Measurements from ENCODE around the gene SCAMP3. TPM values are rescaled to one million over a fixed set of nuclear protein-coding genes. Genes with fewer than 3 reads are reported as not detected.

The SCAMP3 gene
- total RNA-seq, 2 donors from 2014 or later = 36.8 to 38.9 TPM

DNA sequence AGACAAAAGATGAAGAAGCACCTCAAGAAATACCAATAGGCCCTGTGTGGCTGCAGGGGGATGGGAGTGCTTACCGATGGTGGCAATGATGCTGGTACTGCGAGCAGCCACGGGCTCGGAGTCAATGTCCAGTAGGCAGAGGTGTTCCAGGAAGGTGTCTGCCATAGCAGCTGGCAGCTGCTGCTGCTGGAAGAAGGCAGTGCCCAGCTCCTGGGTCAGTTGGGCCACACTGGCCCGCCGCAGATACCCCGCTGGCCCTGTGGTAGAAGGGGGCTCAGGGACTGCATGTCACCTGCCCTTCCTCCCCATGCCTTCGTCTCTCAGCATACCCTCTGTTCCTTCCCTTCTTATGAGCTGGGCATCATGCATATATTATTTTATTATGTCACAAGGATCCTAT is 37.9 kb upstream of the SCAMP3 start:
- Histone ChIP-seq H3K36me3 (replicated peaks in 1 of 2; ENCODE audit: insufficient read depth in 1 of 2, low read depth in 2 of 2) (no peaks in the 10 kb centered on the region), H3K27me3 (peaks cover 0 to 3% of the 10 kb centered on the region in 2 donors), H3K9me3 (no peaks in the 10 kb centered on the region), H3K4me3 (no peak overlapping the region), H3K4me1 (peaks cover 7% of the 10 kb centered on the region), H3K27ac (no peak overlapping the region)
- ATAC-seq (no peak), DNase-seq (no peak)
- WGBS, 2 donors = 82 to 94% methylated on average over 8 of the region's 8 CpGs
- intact Hi-C loops (cut with DNase I) = no loop called here
- TF ChIP-seq POLR2A (IDR thresholded peaks at IDR 0.05) = no peak
- TF ChIP-seq, protein P1, sequence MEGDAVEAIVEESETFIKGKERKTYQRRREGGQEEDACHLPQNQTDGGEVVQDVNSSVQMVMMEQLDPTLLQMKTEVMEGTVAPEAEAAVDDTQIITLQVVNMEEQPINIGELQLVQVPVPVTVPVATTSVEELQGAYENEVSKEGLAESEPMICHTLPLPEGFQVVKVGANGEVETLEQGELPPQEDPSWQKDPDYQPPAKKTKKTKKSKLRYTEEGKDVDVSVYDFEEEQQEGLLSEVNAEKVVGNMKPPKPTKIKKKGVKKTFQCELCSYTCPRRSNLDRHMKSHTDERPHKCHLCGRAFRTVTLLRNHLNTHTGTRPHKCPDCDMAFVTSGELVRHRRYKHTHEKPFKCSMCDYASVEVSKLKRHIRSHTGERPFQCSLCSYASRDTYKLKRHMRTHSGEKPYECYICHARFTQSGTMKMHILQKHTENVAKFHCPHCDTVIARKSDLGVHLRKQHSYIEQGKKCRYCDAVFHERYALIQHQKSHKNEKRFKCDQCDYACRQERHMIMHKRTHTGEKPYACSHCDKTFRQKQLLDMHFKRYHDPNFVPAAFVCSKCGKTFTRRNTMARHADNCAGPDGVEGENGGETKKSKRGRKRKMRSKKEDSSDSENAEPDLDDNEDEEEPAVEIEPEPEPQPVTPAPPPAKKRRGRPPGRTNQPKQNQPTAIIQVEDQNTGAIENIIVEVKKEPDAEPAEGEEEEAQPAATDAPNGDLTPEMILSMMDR (IDR thresholded peaks at IDR 0.05) = no peak

DNA sequence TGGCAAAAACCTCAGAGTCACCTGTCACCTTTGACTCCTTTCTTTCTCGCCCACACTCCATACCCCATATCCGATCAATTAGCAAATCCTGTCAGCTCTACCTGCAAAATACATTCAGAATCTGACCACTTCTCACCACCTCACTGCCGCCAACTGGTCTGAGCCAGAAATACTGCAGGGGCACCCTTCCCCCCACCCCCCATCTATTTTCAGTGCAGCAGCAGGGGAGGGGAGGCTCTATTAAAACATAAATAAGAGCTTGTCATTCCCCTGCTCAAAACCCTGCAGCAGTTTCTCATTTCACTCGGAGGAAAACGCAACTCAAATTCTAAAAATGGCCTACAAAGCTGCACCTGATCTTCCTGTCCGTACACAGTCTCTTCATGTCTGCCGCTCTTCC is 35.2 kb upstream of the SCAMP3 start:
- peaks cover 10% of the 10 kb centered on the region for H3K4me1 ChIP-seq
- WGBS, 2 donors = 78 to 84% methylated on average over 7 of the region's 7 CpGs
- H3K36me3 ChIP-seq (replicated peaks in 1 of 2; ENCODE audit: insufficient read depth in 1 of 2, low read depth in 2 of 2) = no peaks in the 10 kb centered on the region
- TF ChIP-seq, protein P1 (IDR thresholded peaks at IDR 0.05) = no peak
- no peak for TF ChIP-seq POLR2A (IDR thresholded peaks at IDR 0.05)
- peaks cover 0 to 8% of the 10 kb centered on the region in 2 donors for H3K27me3 ChIP-seq
- DNase-seq (no peak), ATAC-seq (no peak)
- no peak overlapping the region for H3K4me3 ChIP-seq
- H3K27ac ChIP-seq = no peak overlapping the region
- H3K9me3 ChIP-seq = no peaks in the 10 kb centered on the region
- intact Hi-C loops (cut with DNase I) = no loop called here

DNA sequence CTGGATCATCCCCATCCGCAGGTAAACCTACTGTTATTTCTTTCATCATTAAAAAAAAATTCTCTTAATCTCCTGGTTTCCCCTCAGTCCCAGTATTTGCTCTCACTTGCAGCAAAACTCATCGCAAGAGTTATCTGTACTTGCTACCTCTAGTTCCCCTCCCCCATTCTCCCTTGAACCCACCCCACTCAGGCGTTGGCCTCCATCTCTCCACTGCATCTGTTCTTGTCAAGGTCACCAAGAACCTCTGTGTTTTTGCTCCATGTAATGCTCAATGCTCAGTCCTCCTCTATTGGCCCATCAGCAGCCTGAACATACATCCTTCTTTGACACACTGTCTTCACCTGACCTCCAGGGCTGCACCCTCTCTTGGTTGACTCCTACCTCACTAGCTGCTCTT is 34.5 kb upstream of the SCAMP3 start:
- intact Hi-C loops (cut with DNase I) = no loop called here
- 66 to 76% methylated on average over 3 of the region's 3 CpGs for WGBS, 2 donors
- no peak for ATAC-seq

DNA sequence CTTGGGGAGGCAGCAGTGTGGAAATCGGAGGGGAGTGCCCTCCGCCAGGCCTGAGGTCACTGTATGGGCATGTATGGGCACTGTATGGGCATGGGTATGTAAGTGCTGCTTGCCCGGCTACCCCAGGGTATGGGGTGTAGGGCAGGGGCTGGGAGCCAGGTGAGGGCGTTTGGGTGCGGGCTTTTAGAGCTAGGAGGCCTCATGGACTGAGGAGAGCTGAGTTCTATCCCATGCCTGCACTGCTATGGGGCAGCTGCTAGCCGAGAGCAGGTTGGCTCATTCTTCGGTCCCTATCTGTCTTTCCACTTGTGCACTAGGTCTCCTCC is 33.7 kb upstream of the SCAMP3 start:
- intact Hi-C loops (cut with DNase I) = no loop called here
- Histone ChIP-seq H3K4me3 (no peak overlapping the region), H3K4me1 (peaks cover 10% of the 10 kb centered on the region), H3K36me3 (replicated peaks in 1 of 2; ENCODE audit: insufficient read depth in 1 of 2, low read depth in 2 of 2) (no peaks in the 10 kb centered on the region), H3K9me3 (no peaks in the 10 kb centered on the region), H3K27me3 (peaks cover 0 to 8% of the 10 kb centered on the region in 2 donors), H3K27ac (no peak overlapping the region)
- DNase-seq = no peak
- no peak for ATAC-seq
- WGBS, 2 donors = 85 to 87% methylated on average over 5 to 7 of the region's 7 CpGs
- TF ChIP-seq POLR2A (IDR thresholded peaks at IDR 0.05) = no peak
- TF ChIP-seq, protein P1 (IDR thresholded peaks at IDR 0.05) = no peak

More for the DNA sequence above, 34.5 kb upstream of the SCAMP3 start:
- H3K27ac ChIP-seq = no peak overlapping the region
- DNase-seq = no peak
- peaks cover 0 to 8% of the 10 kb centered on the region in 2 donors for H3K27me3 ChIP-seq
- no peak for TF ChIP-seq POLR2A (IDR thresholded peaks at IDR 0.05)
- TF ChIP-seq, protein P1 (IDR thresholded peaks at IDR 0.05) = no peak
- H3K9me3 ChIP-seq = no peaks in the 10 kb centered on the region
- no peak overlapping the region for H3K4me3 ChIP-seq
- peaks cover 10% of the 10 kb centered on the region for H3K4me1 ChIP-seq
- no peaks in the 10 kb centered on the region for H3K36me3 ChIP-seq (replicated peaks in 1 of 2; ENCODE audit: insufficient read depth in 1 of 2, low read depth in 2 of 2)

DNA sequence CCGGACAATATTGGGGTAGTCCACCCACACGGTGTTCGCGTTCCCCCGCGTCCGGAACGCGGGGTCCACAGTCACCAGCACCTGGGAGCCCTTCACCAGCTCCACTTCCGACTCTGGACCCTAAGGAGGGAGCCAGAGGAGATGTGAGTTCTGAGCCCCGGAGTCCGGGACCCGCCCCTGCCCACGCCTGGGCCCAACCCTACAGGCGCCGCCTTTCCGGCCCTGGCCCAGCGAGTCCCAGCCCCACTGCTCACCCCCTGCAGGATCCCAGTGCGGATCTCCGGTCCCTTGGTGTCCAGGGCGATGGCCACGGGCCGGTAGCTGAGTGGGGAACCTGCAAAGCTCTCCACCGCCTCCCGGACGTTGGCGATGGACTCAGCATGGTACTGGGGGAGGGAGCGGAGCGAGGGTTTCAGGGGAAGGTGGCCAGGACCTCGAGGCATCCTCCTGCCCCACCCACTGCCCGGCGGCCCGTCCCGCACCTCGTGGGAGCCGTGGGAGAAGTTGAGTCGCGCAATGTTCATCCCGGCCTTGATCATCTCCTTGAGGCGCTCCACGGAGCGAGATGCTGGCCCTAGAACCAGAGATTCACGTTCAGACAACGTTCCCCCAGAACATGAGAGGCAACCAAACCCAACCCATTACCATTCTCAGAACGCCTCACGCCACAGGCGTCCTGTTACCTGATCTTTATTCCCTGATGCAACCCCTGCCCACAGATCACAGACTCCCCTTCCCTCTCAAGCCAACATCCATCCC is 33.2 kb upstream of the SCAMP3 start:
- H3K4me3 ChIP-seq = no peak overlapping the region
- no peak for DNase-seq
- H3K27ac ChIP-seq = no peak overlapping the region

More for the DNA sequence above, 33.2 kb upstream of the SCAMP3 start:
- H3K9me3 ChIP-seq = no peaks in the 10 kb centered on the region
- intact Hi-C loops (cut with DNase I) = no loop called here
- H3K36me3 ChIP-seq (replicated peaks in 1 of 2; ENCODE audit: insufficient read depth in 1 of 2, low read depth in 2 of 2) = no peaks in the 10 kb centered on the region
- 14 to 50% methylated on average over 8 to 47 of the region's 47 CpGs for WGBS, 2 donors
- TF ChIP-seq, protein P1 (IDR thresholded peaks at IDR 0.05) = no peak
- no peak for TF ChIP-seq POLR2A (IDR thresholded peaks at IDR 0.05)
- peaks cover 10% of the 10 kb centered on the region for H3K4me1 ChIP-seq
- peaks cover 0 to 8% of the 10 kb centered on the region in 2 donors for H3K27me3 ChIP-seq
- ATAC-seq = no peak

Measured in body of pancreas (tissue), 4 donors.